IgD-negative memory B cell (primary cell): ENCODE results near the gene DLGAP5. TPM values are rescaled to one million over a fixed set of nuclear protein-coding genes. Genes with fewer than 3 reads are reported as not detected.

Source experiments
- H3K27ac Mint-ChIP-seq, 3 donors: one replicate each; pipeline ENCODE4 v1.8.0; 2020 to 2022; ENCODE audit warnings: mild to moderate bottlenecking in 3 of 3, mixed read lengths in 3 of 3, moderate library complexity in 1 of 3
- H3K27me3 Mint-ChIP-seq: one replicate; pipeline ENCODE4 v1.8.0; 2021; ENCODE audit warnings: mixed read lengths
- H3K36me3 Mint-ChIP-seq: one replicate; pipeline ENCODE4 v1.8.0; 2020; ENCODE audit warnings: mild to moderate bottlenecking, mixed read lengths
- H3K4me1 Mint-ChIP-seq, 3 donors: one replicate each; pipeline ENCODE4 v1.8.0; 2020 to 2022; ENCODE audit warnings: mixed read lengths in 3 of 3, mild to moderate bottlenecking in 1 of 3
- H3K4me3 Mint-ChIP-seq, 4 donors: one replicate each; pipeline ENCODE4 v1.8.0; 2020 to 2022; ENCODE audit warnings: mild to moderate bottlenecking in 4 of 4, mixed read lengths in 4 of 4, moderate library complexity in 3 of 4
- H3K9me3 Mint-ChIP-seq, 3 donors: one replicate each; pipeline ENCODE4 v1.8.0; 2020 to 2021; ENCODE audit warnings: mixed read lengths in 3 of 3, mild to moderate bottlenecking in 1 of 3
- polyA plus RNA-seq: library from polyadenylated mRNA; unstranded; fragments of 300-500 nt; fragmentation: Illumina TruSeq; gene quantifications from one replicate; pipeline ENCODE4 v1.2.3, GENCODE V29; 2021

The DLGAP5 gene
- polyA plus RNA-seq, 1 donor from 2014 or later: not detected

DNA sequence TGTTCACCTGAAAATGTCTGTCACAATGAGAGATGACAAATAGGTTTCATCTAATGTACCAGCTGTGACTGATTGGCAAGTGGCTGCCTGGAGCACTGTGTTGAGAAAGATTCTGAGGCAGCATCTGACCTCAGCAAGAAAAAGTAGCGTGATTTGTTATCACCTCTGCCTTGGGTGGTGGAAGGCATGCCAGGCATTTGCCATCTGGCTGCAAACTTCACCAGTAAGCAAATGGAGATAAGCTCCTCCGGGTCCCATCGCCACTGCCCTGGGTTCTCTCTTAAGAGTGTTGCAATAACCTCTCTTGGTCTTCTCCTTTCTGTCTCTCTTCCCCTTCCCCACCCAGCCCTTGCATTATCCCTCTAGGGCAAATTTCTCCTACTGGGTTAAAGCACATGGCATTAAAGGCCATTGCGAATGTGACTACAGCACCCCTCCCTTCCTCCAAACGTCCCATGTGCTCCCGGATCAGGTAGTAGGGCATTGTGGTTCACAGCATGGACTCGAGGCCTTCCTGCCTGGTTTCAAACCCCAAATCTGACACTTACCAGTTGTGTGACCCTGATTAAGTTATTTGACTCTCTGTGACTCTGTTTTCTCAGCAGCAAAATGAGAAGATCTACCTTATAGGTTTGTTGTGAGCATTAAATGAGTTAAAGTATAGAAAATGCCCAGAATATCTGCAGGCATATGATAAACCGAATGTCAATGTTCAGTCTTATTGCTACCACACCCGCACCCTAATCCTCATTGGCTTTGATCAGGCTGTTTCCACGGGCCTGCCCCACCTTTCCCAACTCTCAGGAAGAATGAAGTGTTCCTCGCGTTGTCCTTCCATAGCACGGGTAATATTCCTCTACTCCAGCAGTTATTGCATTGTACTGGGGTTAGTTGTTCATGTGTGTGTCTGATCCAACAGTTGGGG lies 70.6 kb downstream of the DLGAP5 start:
- Mint-ChIP-seq H3K36me3 (peaks cover 1% of the 10 kb centered on the region), H3K9me3 (no peaks in the 10 kb centered on the region), H3K4me3 (peak overlapping the region in 1 of 4 donors; percentile 9), H3K4me1 (peaks cover 0 to 6% (median 5%) of the 10 kb centered on the region in 3 donors), H3K27me3 (peaks cover 3% of the 10 kb centered on the region), H3K27ac (peak overlapping the region in 1 of 3 donors; percentile 40)

DNA sequence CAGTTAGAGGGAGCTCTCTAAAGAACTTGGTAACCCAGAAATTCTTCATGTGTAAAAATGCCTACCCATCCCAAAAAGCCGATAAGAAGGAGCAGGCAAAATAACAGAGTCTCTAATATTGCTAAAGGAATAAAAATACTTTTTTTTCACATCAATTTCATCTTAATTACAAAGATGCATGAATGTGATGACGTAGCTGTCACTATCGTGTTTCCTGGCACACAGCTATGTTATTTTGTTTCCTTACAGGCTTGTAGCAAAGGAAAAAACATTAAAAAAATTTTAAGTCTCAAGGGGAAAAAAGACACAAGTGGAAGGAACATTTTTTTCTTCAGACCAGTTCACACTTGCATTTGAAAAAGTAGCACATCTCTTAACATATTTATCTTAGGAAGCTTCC lies 72.6 kb downstream of the DLGAP5 start:
- Mint-ChIP-seq H3K4me3 (no peak overlapping the region), H3K4me1 (no peaks in the 10 kb centered on the region), H3K9me3 (no peaks in the 10 kb centered on the region), H3K27ac (no peak overlapping the region), H3K27me3 (no peaks in the 10 kb centered on the region), H3K36me3 (peaks cover 1% of the 10 kb centered on the region)

DNA sequence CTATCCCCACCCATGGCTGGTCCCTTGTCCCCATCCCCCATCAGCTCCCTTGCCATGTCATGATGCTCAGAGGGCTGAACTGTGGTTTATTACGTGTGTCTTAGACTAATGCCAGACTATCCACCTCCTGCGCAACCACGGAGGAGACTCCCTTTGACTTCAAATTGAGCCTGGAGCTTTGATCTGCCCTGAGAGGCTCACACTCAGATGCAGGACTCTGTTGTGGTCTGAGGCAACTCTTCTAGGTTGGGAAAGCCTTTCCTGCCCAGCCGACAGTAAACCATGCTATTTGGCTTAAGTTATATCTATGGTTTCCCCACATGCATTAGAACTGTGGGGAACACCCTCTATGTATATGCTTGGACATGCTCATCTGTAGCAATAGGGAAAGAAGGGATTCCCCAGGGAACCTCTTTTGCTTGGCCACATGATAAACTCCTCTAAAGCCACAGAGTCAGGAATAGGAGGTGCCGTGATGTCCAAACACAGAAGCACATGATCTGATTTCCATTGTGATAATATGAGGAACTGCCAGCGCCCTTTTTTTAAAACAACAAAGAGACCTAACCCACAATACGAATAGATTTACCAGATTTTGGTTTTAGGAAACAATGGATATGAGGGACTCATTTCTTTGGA lies 73.5 kb downstream of the DLGAP5 start:
- no peaks in the 10 kb centered on the region for H3K4me1 Mint-ChIP-seq
- H3K27ac Mint-ChIP-seq: no peak overlapping the region

DNA sequence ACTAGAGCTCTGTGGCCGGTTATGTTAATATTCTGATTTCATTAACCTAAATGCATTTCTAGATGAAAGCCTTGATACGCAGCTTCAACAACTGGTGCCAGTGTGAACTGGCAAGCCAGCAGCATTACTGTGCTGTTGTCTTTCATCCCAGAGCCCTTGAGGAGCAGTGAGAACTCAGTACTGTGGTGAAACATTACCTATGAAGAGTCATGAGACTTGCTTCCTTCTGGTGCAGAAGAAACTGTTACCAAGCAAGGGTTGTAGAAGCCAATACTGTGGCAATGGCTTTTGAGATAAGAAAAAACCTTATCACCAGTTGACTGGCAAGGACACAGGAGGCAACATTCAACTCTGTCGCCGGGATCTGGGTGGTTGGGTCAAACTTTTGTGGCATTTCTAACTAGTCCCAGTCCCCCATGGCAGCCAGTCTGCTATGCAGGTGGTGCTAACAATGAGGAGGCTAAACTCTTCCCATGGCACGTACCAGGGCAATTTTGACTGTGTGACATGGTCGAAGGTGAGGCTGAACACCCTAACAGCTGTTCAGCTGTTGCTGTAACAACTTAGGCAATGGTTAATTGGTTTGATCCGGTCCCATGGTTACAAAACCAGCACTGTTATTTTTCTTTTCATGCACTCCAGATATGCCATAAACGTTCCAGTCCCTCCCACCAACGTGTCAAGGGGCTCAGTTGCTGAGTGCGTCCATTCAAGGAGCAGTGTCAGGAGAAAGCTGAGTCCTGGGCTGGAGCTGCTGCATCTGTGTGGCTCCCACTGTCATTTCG lies 74.9 kb downstream of the DLGAP5 start:
- Mint-ChIP-seq H3K27ac (no peak overlapping the region), H3K27me3 (no peaks in the 10 kb centered on the region), H3K9me3 (no peaks in the 10 kb centered on the region), H3K36me3 (peaks cover 1% of the 10 kb centered on the region), H3K4me3 (no peak overlapping the region), H3K4me1 (no peaks in the 10 kb centered on the region)

More for the DNA sequence above, 73.5 kb downstream of the DLGAP5 start:
- Mint-ChIP-seq H3K27me3 (no peaks in the 10 kb centered on the region), H3K9me3 (no peaks in the 10 kb centered on the region), H3K4me3 (no peak overlapping the region), H3K36me3 (peaks cover 1% of the 10 kb centered on the region)

DNA sequence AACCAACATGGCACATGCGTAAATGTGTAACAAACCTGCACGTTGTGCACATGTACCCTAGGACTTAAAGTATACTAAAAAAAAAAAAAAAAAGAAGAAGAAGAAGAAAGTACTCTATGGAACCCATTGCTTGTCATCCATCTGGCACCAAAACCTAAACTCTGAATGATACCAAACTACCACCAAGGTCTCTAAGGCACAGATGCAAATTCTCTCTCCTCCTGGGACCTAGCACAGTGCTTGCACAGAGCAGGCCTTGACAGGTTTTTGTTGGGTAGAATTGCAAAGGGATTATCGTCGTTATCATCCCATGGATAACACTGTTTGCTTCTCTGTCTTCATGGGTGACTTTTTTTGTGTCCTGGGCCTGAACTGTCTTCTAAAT lies 75.5 kb downstream of the DLGAP5 start:
- Mint-ChIP-seq H3K27me3 (peaks cover 4% of the 10 kb centered on the region), H3K4me3 (peak overlapping the region in 1 of 4 donors; percentile 39), H3K27ac (no peak overlapping the region), H3K36me3 (peaks cover 1% of the 10 kb centered on the region), H3K9me3 (no peaks in the 10 kb centered on the region), H3K4me1 (no peaks in the 10 kb centered on the region)

DNA sequence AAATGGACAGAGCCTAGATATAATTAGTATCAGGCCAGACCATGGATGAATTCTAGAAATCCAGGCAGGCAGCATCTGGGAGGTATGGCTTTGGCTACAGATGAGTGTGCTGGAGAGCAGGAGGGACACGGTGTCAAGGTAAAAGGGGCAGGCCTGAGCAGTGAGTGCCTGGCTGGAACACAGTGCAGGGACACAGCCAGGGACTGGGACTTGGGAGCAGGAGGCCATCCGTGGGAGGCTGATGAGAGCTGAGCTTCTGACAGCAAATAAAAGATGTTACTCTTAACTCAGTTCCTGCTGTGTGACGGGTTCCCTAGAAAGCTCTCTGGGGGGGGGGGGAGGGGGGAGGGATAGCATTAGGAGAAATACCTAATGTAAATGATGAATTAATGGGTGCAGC lies 75.9 kb downstream of the DLGAP5 start:
- no peaks in the 10 kb centered on the region for H3K4me1 Mint-ChIP-seq
- H3K4me3 Mint-ChIP-seq: no peak overlapping the region
- peaks cover 1% of the 10 kb centered on the region for H3K36me3 Mint-ChIP-seq
- H3K27me3 Mint-ChIP-seq: peaks cover 4% of the 10 kb centered on the region
- no peak overlapping the region for H3K27ac Mint-ChIP-seq
- H3K9me3 Mint-ChIP-seq: no peaks in the 10 kb centered on the region

DNA sequence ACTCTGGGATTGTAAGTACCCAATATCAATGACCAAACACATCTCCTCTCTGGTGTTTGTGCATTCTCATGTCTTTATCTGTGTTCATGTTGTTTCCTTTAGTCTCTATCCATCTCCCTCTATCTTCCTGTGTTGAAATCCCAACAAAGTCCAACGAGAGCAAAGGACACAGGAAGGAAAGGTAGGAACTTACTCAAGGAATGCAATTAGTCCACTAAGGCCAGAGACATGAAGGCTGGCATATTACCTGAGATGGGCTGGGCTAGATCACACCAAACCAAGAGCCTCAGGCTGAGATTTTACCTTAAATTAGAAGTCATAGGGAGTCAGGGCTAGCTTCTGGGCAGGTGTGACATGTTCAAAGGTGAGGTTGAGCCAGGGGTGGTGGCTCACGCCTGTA lies 76.7 kb downstream of the DLGAP5 start:
- no peaks in the 10 kb centered on the region for H3K4me1 Mint-ChIP-seq
- no peak overlapping the region for H3K4me3 Mint-ChIP-seq
- H3K27me3 Mint-ChIP-seq: peaks cover 4% of the 10 kb centered on the region
- no peaks in the 10 kb centered on the region for H3K9me3 Mint-ChIP-seq
- H3K36me3 Mint-ChIP-seq: peaks cover 1% of the 10 kb centered on the region
- H3K27ac Mint-ChIP-seq: no peak overlapping the region

DNA sequence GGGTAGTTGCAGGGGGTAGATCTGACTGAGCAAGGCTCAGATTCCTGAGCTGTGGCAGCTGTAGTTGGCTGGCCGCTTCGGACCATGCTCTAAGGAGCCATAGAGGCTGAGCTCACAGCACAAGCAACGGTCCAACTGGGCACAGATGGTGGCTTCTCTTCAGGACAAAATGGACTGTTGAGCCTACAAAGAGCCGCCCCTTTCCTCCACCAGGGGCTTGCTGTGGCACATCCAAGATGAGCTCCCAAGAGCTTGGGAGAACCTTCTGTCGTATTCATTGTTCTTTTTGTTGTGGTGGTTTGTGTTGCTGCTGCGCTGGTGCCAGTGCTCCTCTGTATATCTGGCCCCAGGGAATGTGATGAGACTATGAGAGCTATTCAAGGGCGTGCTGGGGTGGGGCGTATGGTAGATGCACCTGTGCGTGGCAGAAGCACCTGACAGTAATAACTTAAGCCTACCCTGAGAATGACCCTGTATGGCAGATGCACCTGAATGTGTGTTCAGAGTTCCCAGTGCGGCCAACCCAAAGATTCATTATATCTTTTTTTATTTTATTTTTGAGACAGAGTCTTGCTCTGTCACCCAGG lies 80.2 kb downstream of the DLGAP5 start:
- Mint-ChIP-seq H3K9me3 (no peaks in the 10 kb centered on the region), H3K27ac (no peak overlapping the region), H3K4me3 (no peak overlapping the region), H3K27me3 (peaks cover 4% of the 10 kb centered on the region), H3K4me1 (peaks cover 0 to 2% (median 0%) of the 10 kb centered on the region in 3 donors), H3K36me3 (peaks cover 4% of the 10 kb centered on the region)

DNA sequence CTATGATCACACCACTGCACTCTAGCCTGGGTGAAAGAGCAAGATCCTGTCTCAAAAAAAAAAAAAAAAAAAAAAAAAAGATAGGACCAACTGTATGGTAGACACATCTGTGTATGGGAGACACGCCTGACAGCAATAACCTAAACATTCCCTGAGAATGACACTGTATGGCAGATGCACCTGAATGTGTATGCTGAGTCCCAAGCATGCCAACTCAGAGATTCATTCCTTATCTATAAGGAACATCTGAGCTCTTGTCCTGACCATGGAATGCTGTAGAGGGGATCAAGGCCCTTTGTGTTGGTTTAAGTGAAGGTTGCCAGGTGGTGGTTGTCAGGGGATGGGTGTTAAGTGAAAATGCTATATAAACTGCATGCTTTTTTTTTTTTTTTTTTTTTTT lies 81.5 kb downstream of the DLGAP5 start:
- Mint-ChIP-seq H3K4me3 (no peak overlapping the region), H3K36me3 (peaks cover 3% of the 10 kb centered on the region), H3K9me3 (no peaks in the 10 kb centered on the region), H3K27ac (no peak overlapping the region), H3K27me3 (peaks cover 4% of the 10 kb centered on the region), H3K4me1 (peaks cover 0 to 2% (median 0%) of the 10 kb centered on the region in 3 donors)

DNA sequence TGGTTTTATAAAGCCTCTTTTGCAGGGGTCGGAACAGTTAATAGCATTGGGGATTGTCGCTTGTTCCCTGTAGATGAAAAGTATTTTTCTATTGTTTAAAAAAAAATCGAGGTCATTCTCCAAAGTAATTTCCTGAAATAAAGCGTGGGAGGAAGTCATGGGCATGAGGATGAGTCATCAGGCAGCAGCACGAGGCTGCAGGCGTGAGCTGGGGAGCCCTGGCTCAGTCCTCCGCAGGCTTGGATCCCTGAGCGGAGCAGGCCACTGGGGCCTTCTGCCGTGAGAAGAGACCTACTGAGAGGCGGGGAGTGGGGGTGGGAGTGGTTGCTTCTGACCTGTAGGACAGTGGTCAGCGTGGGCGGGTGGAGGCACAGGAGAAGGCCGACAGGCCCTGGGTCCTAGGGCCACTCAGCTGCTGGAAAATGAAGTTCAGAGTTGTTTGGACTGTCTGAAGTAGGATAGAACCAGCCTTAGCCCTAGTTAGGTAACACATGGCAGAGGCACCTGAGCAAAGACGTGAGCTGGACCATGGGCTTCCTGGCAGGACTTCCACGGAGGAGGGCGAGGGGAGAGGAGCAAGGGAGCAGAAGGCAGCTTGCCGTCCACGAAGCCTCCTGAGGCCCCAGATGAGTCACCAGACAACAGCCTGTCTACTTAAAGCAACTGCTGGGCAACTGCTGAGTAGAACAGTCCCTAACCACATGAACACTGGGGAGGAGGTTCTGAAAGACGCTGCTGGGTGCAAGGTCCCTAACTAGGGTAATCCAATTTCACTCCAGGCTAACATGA lies 83.4 kb downstream of the DLGAP5 start:
- peak overlapping the region in 1 of 4 donors; percentile 57 for H3K4me3 Mint-ChIP-seq
- peaks cover 3% of the 10 kb centered on the region for H3K36me3 Mint-ChIP-seq
- H3K27me3 Mint-ChIP-seq: peaks cover 4% of the 10 kb centered on the region
- H3K4me1 Mint-ChIP-seq: peaks cover 13 to 16% (median 15%) of the 10 kb centered on the region in 3 donors
- H3K9me3 Mint-ChIP-seq: no peaks in the 10 kb centered on the region
- peak overlapping the region in 1 of 3 donors; percentile 74 for H3K27ac Mint-ChIP-seq

DNA sequence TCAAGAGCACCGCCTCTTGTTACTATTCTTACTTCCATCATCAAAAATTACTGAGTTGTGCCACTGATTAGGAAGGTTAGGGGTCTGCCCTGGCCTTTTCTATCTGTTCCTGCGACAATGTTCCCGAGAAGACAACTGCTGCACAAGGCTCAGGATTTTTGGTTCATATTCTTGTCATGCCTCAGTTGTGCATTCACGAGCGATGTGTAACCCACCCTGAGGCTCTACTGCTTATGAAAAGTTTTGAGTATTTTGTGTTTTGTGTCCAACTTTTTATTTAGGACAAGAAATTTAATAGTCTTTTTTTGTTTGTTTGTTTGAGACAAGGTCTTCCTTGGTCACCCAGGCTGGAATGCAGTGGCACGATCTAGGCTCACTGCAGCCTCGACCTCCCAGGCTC lies 85.4 kb downstream of the DLGAP5 start:
- peaks cover 23 to 27% (median 25%) of the 10 kb centered on the region in 3 donors for H3K4me1 Mint-ChIP-seq
- H3K27ac Mint-ChIP-seq: no peak overlapping the region
- H3K4me3 Mint-ChIP-seq: no peak overlapping the region
- no peaks in the 10 kb centered on the region for H3K9me3 Mint-ChIP-seq
- H3K27me3 Mint-ChIP-seq: peaks cover under 1% of the 10 kb centered on the region
- H3K36me3 Mint-ChIP-seq: peaks cover 3% of the 10 kb centered on the region

DNA sequence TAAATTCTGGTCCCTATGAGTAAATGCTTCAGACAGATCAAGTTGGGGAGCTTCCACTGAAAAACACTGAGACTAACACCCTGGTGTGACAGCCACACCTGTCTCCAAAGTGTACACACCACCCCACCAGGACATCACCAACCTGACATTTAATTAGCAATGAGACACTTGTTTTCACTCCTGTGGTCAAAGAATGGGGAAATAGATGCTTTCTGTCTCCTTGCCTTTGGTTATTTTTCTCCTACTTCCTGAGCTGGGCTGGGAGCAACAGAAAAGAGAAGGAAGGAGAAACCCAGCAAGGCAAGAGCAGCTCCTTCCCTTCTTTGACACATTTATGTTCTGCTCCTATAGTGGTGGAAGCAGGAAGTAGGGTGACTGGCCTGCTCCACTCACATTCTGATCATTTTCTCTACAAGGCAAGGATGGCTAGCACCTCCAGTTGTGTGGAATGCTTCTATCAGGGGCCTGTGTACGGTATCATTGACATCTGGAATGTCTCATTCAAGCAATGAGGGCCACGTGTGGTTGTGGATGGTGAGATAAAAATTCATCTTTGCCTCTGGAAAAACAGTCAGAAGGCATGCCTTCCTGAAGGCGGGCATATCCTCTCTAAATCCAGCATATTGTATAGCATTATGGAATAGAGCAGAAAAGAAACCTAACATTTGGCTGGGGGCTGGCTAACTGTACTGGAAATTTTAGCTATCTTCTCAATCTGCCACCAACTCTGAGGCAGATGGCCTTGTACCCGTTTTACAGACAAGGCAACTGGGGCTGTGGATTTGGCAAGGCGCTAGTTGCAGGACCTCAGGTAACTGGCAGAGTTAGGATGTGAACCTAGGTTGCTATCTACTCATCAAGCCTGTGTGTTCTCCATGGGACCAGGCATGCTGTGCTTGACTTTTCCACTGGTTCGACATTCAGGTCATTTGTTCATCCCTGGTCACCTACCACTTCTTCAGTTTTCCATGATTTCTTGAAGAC lies 87.1 kb downstream of the DLGAP5 start:
- Mint-ChIP-seq H3K9me3 (no peaks in the 10 kb centered on the region), H3K27ac (peak overlapping the region in 2 of 3 donors; percentile 69 to 95), H3K27me3 (no peaks in the 10 kb centered on the region), H3K4me3 (peak overlapping the region in 3 of 4 donors; percentile 44 to 93 (median 80)), H3K4me1 (peaks cover 25 to 32% (median 31%) of the 10 kb centered on the region in 3 donors), H3K36me3 (peaks cover 3% of the 10 kb centered on the region)

DNA sequence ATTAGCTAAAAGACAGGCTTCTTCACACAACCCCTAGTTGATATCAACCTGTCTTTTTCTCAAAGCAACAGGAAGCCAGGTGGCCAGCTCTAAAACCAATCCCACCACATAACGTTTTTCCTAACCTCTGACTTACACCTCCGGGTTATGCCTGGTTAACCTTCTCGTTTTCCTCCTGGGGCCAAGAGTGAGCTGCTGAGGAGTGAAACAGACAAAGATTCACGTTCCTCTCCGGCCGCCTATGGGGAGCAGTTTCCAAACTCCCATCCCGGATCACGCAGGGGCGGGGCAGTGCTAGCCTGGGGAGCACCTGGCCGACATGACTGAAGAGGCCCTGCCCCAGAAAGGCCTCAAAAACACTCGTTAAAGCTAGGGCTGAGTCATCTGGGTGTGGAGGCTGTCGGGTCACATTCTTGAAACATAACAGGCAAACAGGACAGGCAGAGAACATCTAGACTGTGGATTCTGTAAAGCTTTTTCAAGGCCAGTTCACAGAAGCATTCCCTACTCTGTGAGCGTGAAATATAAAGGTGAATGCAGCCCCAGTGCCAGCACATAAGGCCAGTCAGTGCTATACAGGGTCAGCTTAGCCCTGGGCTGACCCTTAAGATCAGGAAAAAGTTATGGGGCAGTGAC lies 88.3 kb downstream of the DLGAP5 start:
- Mint-ChIP-seq H3K4me3 (peak overlapping the region; percentile 48 to 93 (median 65)), H3K27me3 (no peaks in the 10 kb centered on the region), H3K36me3 (peaks cover under 1% of the 10 kb centered on the region), H3K4me1 (peaks cover 31 to 39% (median 37%) of the 10 kb centered on the region in 3 donors), H3K27ac (peak overlapping the region; percentile 78 to 95 (median 79)), H3K9me3 (no peaks in the 10 kb centered on the region)
